ENCODE data around the gene CEP131.

- TF ChIP-seq CTCF (IDR thresholded peaks at IDR 0.05) (no peak), POLR2A (IDR thresholded peaks at IDR 0.05) (no peak), EP300 (IDR thresholded peaks at IDR 0.05) (no peak), POLR2AphosphoS5 (IDR thresholded peaks at IDR 0.05) (no peak)
Measured at GRCh38 chr17:81263371-81264181, 40.8 kb upstream of the CEP131 start.

Measured in sigmoid colon (tissue), 4 donors.